ENCODE measurements around the gene CAPZB.
"Not testable (repeated sequence)": the region's sequence is repeated elsewhere in the genome, so short reads cannot be mapped to it uniquely, and the experiment has no call there.

Gene CAPZB

GRCh38 chr1:19497443-19497842, 12.1 kb upstream of the CAPZB start:
- not testable (repeated sequence) for DNase-seq (ENCODE audit: low spot score)

DNA sequence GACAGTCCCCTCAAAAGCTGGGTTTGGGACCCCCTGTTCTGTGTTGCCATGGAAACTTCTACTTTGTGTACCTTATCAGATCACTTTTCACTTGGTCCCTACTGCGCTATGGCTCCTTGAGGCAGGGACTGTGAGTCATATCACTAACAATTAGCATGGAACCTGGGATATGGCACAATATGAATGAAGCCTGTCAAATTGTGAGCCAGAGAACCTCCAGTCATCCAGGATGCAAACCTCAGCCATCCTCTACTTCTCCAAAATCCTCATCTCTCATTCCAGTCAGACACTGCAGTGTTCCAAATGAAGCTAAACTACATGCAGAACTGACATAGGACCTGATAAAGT, 11.2 kb upstream of the CAPZB start:
- DNase-seq (ENCODE audit: low spot score), result no peak

DNA sequence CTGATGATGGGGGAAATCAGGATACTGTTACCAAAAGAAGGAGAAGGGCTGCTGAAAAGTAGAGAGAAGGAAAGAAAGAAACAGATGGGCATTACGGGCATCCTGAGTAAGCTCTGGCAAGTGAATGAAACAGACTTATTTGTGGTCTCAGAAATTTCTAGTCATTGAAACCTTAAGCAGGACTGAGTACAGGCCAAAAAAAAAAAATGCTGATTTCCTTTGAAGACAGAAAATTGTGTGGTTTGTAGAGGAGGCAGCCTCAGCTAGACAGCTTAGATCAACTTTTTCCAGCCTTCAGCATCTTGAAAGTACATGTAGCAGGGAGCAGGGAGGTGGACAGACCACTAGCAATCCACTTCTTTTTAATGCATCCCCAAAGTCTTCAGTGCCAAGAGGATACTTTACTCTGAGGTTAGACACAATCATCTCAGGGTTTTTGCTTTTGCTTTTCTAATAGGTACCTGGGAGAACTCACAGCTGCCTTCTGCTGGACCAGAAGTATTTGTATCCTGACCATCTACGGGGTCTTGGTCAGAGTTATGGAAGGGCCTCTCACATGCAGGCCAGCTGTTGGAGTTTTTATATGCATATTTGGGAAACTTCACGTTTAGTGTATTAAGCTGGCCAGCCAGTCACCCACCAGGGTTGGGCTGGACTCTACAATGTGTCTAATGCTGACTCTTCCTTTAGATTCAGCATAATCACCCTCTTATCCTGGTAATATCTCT, 10.6 kb upstream of the CAPZB start:
- DNase-seq (ENCODE audit: low spot score), result no peak

DNA sequence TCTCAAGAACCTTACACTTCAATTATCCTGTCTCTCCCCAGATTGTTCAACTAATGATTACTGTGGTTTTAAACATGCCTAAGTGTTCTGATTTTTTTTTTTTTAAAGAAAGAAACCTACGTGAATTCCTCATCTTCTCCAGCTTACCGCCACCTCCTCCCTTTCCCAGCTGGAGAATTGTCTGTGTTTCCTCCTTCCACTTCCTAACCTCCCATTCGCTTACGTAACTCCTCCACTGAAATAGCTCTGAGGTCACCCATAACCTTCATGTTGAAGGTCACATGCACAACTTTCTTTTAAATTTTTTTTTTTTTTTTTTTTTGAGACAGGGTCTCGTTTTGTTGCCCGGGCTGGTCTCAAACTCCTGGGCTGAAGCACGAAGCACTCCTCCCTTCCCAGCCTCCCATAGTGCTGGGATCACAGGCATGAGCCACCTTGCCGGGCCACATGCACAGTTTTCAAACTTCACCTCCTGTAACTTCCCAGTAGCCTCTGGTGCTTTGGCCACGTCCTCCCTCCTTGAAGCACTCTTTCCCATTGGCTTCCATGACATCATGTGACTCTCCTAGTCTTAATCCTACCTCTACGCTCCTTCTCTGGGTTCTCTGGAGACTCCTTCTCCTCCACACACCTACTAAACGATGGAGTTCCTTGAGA, 9.8 kb upstream of the CAPZB start:
- no peak for DNase-seq (ENCODE audit: low spot score)

DNA sequence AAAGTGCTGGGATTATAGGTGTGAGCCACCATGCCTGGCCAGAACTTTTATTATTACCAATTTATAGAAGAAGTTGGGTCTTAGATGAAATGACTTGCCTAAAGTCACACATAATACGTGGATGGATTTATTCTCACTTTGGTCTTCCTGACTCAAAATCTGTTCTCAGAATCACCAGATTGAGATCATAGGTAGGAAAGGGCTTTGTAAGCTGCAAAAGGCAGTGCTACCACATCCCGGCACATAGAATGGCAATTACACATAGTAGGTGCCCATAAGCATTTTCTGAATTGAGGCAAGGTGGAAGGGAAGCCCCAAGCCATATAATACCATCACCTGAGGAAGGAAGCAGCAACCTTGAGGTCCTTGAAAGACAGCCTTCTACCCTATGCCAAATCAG, 8.2 kb upstream of the CAPZB start:
- DNase-seq (ENCODE audit: low spot score), result no peak

DNA sequence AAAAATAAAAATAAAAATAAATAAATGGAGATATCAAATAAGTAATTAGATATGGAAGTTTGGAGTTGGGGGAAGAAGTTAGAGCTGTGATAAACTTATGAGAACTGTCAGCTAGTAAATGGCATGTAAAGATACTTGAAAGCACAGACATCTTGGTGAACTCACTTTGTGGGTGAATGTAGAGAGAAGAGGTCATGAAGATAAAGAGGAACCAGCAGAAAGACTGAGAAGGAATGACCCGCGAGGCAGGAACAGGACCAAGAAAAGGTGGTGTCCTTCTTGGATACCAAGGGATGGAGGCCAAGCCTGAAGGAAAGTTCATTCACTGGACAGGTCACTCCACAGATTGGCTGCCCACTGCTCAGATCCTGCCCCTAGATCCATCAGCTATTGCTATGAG, 4.7 kb upstream of the CAPZB start:
- DNase-seq (ENCODE audit: low spot score), result no peak

DNA sequence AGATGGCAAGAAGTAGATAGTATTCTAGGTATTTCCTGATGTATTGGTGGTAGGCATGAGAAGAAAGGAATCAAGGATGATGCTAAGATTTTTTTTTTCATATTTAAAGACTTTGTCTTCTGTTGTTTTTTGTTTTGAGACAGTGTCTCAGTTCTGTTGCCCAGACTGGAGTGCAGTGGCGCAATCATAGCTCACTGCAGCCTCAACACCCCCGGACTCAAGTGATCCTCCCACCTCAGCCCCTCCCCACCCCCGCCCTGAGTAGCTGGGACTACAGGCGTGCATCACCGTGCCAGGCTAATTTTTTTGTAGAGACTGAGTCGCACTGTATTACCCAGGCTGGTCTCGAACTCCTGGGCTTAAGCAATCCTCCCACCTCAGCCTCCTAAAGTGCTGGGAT, 2.8 kb upstream of the CAPZB start:
- DNase-seq (ENCODE audit: low spot score), result no peak

GRCh38 chr1:19484798-19485361, 459 bp downstream of the CAPZB start:
- peak; percentile 30 for DNase-seq (ENCODE audit: low spot score)

DNA sequence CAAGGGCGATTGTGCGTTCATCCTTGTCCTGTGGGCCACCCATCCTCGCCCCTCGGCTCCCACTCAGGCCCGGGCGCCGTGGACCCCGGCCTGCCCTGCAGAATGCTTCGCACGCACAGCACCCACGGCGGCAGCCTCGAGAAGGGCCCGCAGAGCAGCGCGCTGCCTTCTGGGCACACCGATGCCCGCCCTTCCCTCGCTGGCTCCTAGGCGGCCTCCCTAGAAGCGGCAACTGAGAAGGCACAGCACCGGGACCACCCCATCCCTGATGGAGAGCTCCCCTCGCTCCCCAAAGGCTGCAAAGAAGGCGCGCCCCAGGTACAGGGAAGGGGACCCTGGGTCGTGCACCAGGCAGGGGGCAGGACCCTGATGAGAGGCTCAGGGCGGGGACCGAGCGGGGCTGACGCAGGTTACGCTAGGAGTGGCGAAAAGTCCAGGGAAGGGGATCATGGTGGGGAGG, 971 bp downstream of the CAPZB start:
- no peak for DNase-seq (ENCODE audit: low spot score)

GRCh38 chr1:19483691-19484090, 1.6 kb downstream of the CAPZB start:
- DNase-seq (ENCODE audit: low spot score), result no peak

DNA sequence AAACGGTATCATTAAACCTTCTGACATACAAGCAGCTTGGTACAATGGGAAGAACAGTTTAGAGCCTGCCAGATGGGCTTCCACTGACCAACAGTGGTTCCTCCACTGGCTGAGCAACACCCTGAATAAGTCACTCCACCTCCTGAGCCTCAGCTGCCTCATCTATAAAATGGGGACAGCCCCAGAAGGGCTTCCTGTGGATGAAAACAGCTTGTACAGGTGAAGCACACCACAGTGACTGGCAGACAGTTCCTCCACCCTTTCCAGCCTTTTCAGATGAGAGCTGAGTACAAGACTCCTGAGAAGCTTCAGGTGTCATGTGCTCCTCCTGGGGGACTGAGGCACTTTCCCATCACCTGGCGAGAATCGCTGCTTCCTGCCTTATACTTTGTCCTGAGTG, 2.1 kb downstream of the CAPZB start:
- no peak for DNase-seq (ENCODE audit: low spot score)

GRCh38 chr1:19481826-19482398, 3.4 kb downstream of the CAPZB start:
- DNase-seq (ENCODE audit: low spot score), result no peak

DNA sequence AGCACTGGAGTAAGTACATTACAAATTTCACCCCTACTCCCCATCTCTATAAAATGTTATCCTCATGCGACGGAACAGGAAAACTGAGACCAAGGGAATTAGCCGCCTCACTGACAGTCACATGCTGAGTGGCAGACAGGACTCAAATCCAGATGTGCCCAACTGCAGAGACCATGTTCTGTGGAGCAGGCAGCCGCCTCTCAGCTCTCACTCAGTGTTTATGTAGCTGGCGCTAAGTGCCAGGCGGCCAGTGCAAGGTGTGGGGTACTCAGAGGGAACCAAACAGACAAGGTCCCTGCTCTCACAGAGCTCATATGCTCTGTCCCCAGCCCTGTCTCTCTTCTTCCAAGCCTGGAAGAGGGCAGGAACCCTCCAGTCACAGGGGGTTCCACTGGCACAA, 5.1 kb downstream of the CAPZB start:
- no peak for DNase-seq (ENCODE audit: low spot score)

DNA sequence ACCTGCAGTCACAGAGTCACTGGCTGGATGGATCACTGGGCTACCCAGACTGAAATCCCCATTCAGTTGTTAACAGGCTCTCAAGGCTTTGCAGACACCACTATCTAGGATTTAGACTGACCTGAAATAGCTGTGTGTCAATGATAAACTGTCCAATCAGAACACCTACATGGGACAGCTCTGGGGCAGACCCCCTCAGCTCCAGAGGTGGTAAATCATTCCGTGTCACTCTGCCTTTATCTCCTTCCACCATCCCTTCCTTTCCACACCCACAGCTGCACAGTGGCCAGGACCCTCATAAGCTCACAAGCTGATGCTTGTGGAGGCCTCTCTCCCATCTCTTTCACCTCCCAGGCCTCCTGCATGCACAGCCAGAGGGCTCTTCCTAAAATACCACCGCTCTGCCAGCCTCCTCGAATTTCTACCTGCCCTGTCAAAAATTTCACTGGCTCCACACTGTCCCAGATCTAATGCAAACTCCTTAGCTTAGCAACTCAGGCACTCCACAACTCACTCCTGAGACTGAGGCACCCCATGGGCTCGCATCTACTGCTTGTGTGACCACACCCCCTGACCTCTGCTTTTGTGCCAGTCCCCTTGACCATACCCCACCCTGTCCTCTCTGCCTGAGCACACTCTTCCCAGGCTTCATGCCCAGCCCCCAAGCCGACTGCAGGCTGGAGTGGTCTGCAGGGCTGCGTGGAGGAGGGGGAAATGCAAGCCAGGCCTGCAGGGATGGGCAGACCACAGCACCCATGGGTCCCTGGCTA, 5.8 kb downstream of the CAPZB start:
- no peak for DNase-seq (ENCODE audit: low spot score)

- DNase-seq (ENCODE audit: low spot score), result no peak
These were observed 7.0 kb downstream of the CAPZB start for GRCh38 chr1:19478322-19478721.

- DNase-seq (ENCODE audit: low spot score), result no peak
These were observed 7.8 kb downstream of the CAPZB start for GRCh38 chr1:19477284-19478249.

- peak; percentile 46 for DNase-seq (ENCODE audit: low spot score)
These were observed 8.7 kb downstream of the CAPZB start for GRCh38 chr1:19476450-19477190.

DNA sequence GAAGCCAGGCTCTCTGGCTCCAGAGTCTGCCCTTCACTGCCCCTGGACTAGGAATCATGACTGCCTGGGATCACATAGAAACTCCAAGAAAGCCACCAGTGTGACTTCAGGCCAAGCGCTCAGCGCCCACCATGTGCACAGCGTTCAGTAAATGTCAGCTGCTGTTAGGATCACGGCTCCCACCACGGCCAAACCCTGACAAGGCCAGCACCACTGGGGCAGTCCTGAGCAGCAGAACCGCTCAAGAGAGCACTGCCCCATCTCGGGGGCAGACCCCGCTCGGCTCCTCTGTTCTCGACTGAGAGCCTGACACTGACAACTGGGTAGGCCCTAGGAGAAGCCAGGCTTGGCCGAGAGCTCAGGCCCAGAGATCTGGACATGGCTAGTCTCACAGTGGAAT, 10.0 kb downstream of the CAPZB start:
- DNase-seq (ENCODE audit: low spot score), result no peak

GRCh38 chr1:19472174-19472573, 13.2 kb downstream of the CAPZB start:
- DNase-seq (ENCODE audit: low spot score), result no peak

- DNase-seq (ENCODE audit: low spot score), result no peak
These were observed 16.3 kb downstream of the CAPZB start for GRCh38 chr1:19469004-19469403.

Measured in kidney tubule cell (primary cell).